GM12878 (cell line): ENCODE results near the gene COQ10B. TPM values are rescaled to one million over a fixed set of nuclear protein-coding genes. Genes with fewer than 3 reads are reported as not detected.
A peak's percentile ranks its signal among the peaks of the same experiment; 100 is the strongest.

Experiments used
- ATAC-seq: fragments of 200-7000 bp; cut with Tn5 transposase; 3 replicates; pipeline ENCODE4 v1.9.1; 2020; ENCODE audit warnings: mild to moderate bottlenecking, moderate library complexity
- BruUV-seq: library from RNA; stranded (reverse); fragments of 400-500 nt; replicated peaks from 2 replicates; lab custom pipeline; 2021; lab: Mats Ljungman, UMichigan
- CTCF ChIA-PET: fragments of 300-600 bp; sonication (Branson Sonifier 250); formaldehyde crosslinking; extraction: SDS; loops from one replicate; lab custom pipeline; 2021; ENCODE audit warnings: inconsistent platforms; lab: Yijun Ruan, JAX
- POLR2A ChIA-PET: fragments of 350-600 bp; formaldehyde crosslinking; extraction: SDS; loops from one replicate; lab custom pipeline; 2021; ENCODE audit warnings: inconsistent platforms; lab: Charles Lee
- RAD21 ChIA-PET: fragments of 300-600 bp; sonication (Branson Sonifier 250); formaldehyde crosslinking; loops from one replicate; lab custom pipeline; 2023; ENCODE audit warnings: antibody characterized with exemption; ENCODE audit not compliant: unreplicated experiment; lab: Charles Lee
- SMC1A ChIA-PET: fragments of 300-600 bp; sonication (Branson Sonifier 250); formaldehyde crosslinking; loops from one replicate; lab custom pipeline; 2023; ENCODE audit not compliant: unreplicated experiment, uncharacterized antibody; lab: Charles Lee
- DNase-seq: peaks from one replicate; pipeline ENCODE4 v3.0.0-alpha.2; 2011; ENCODE audit warnings: low read depth, low spot score
- FAIRE-seq: peaks from 3 replicates; lab custom pipeline; 2011; peaks lifted over from hg19 to GRCh38; lab: Jason Lieb, UNC
- H2AFZ ChIP-seq: 2 replicates; pipeline ENCODE4 v1.6.0; 2011; ENCODE audit warnings: low read depth, low read length, control low read depth; ENCODE audit not compliant: control insufficient read depth
- H3K27ac ChIP-seq: 2 replicates; pipeline ENCODE4 v1.5.1; 2011; ENCODE audit warnings: control low read depth; ENCODE audit not compliant: control insufficient read depth, insufficient read depth
- H3K27me3 ChIP-seq, 2 experiments: replicated peaks in 1 of 2; 2 replicates each; pipeline versions ENCODE4 v1.6.0 to v1.6.1; 2011; ENCODE audit warnings: low read length in 1 of 2; ENCODE audit not compliant: control insufficient read depth in 2 of 2, insufficient read depth in 2 of 2
- H3K36me3 ChIP-seq, 2 experiments: 2 replicates each; pipeline ENCODE4 v1.5.1; 2011; ENCODE audit warnings: low read length in 1 of 2; ENCODE audit not compliant: control insufficient read depth in 2 of 2, insufficient read depth in 2 of 2
- H3K4me1 ChIP-seq: 2 replicates; pipeline ENCODE4 v1.6.1; 2011; ENCODE audit warnings: mild to moderate bottlenecking, low read length, moderate library complexity, mixed read lengths; ENCODE audit not compliant: control insufficient read depth, insufficient read depth
- H3K4me2 ChIP-seq: 2 replicates; pipeline ENCODE4 v1.6.0; 2011; ENCODE audit warnings: control low read depth; ENCODE audit not compliant: control insufficient read depth, insufficient read depth
- H3K4me3 ChIP-seq: fragments of 200-600 bp; sonication (generic); 2 replicates; pipeline ENCODE4 v1.5.1; 2016
- H3K79me2 ChIP-seq: 2 replicates; pipeline ENCODE4 v1.6.0; 2011; ENCODE audit warnings: low read length; ENCODE audit not compliant: control insufficient read depth, insufficient read depth
- H3K9ac ChIP-seq: 2 replicates; pipeline ENCODE4 v1.8.0; 2011; ENCODE audit warnings: low read length, control low read depth, mixed read lengths; ENCODE audit not compliant: control insufficient read depth, insufficient read depth
- H3K9me3 ChIP-seq: replicated peaks from 3 replicates; pipeline ENCODE4 v1.5.1; 2011; ENCODE audit warnings: mild to moderate bottlenecking, low read length; ENCODE audit not compliant: control insufficient read depth, insufficient read depth
- H4K20me1 ChIP-seq: 2 replicates; pipeline ENCODE4 v1.6.0; 2011; ENCODE audit not compliant: control insufficient read depth, insufficient read depth
- CUX1 ChIP-seq: IDR thresholded peaks from 2 replicates; pipeline ENCODE4 v1.6.1; 2012; ENCODE audit warnings: improper control_type of control experiment, low read depth, low read length; ENCODE audit not compliant: insufficient replicate concordance
- IKZF2 ChIP-seq, 2 experiments: fragments of 450-650 bp; IDR thresholded peaks; 2 replicates each; pipeline ENCODE4 v1.6.1; 2017; ENCODE audit warnings: mild to moderate bottlenecking in 2 of 2, moderate library complexity in 2 of 2
- WGBS: methylation state at CpG from one replicate; pipeline ENCODE4 v1.1.6; 2016; ENCODE audit warnings: low lambda C conversion rate; ENCODE audit not compliant: insufficient replicate concordance, insufficient coverage; ENCODE audit errors: missing lambda C conversion rate; 5-methylcytosine and 5-hydroxymethylcytosine counted together
- in situ Hi-C: fragments of 300-500 bp; cut with MboI; formaldehyde crosslinking; loops from 9 replicates; pipeline ENCODE4 v1.14.3; 2018; ENCODE audit warnings: mixed read lengths
- intact Hi-C: fragments of 100-400 bp; cut with micrococcal nuclease; formaldehyde crosslinking; loops from one replicate; pipeline ENCODE4 v1.14.2; 2022; ENCODE audit not compliant: unreplicated experiment
- polyA plus RNA-seq, 11 experiments: library from polyadenylated mRNA; depleted of rRNA in 4 of 11; unstranded in 6 of 11; stranded (reverse) in 5 of 11; fragments of >200 nt; fragmentation: Nextera tagmentation in 4 of 11; fragmentation: Illumina TruSeq in 1 of 11; extraction: Ambion mirVana in 4 of 11; extraction: Trizol in 1 of 11; gene quantifications; 1 replicate in 1 of 11; 2 replicates in 10 of 11; pipeline versions ENCODE4 v1.2.1 to v1.2.3, GENCODE V29; 2011 to 2016; ENCODE audit warnings: inconsistent platforms in 2 of 11, missing spikeins in 2 of 11, low read depth in 1 of 11
- total RNA-seq, 4 experiments: library from RNA; depleted of rRNA in 3 of 4; stranded (reverse); fragments of >200 nt in 3 of 4; fragmentation: Illumina TruSeq in 1 of 4; extraction: Trizol in 1 of 4; gene quantifications; 2 replicates each; pipeline versions ENCODE4 v1.2.1 to v1.2.3, GENCODE V29; 2013 to 2021

COQ10B gene
- total and polyA plus RNA-seq, 10 of the 15 experiments (the other 5 are each of a cell fraction or from before 2014, with no cell fraction given) = 3.6 to 23.2 (median 13.2) TPM

- H3K4me3 ChIP-seq = peak overlapping the region; percentile 80
- no peaks in the 10 kb centered on the region for H3K9me3 ChIP-seq
- RAD21 ChIA-PET = interaction anchor here (1.0 to 5.7 kb wide), 4 partner anchors 14 to 77 kb away, joined by 3 to 38 read pairs (median 4); partner anchors contain the start of genes COQ10B, HSPD1 and HSPE1
- 0 out of 4 replicates have a peak, but pooled peaks of 1 of the 2 experiments have one; percentile 7 for TF ChIP-seq IKZF2 (IDR thresholded peaks at IDR 0.05)
- no peak for TF ChIP-seq CUX1
- 42% methylated on average over 16 of the region's 16 CpGs for WGBS
- peaks cover 4% of the 10 kb centered on the region; the same call in 1 of the 2 replicates for H3K4me1 ChIP-seq
- intact Hi-C loops = loop anchor here (1.0 to 2.0 kb wide), 3 partner anchors 17 to 269 kb away; partner anchors contain the start of genes COQ10B, HSPD1 and MARS2
- TSS peak; percentile 99 for BruUV-seq
- CTCF ChIA-PET = interaction anchor here (0.6 to 1.1 kb wide), 2 partner anchors 17 to 557 kb away, joined by 3 to 4 read pairs; partner anchors contain the start of gene COQ10B
- SMC1A ChIA-PET = interaction anchor here (0.6 to 4.6 kb wide), 8 partner anchors 10 to 551 kb away, joined by 3 to 32 read pairs (median 5); partner anchors contain the start of genes COQ10B, HSPD1, HSPE1 and MOB4
- peaks cover 52% of the 10 kb centered on the region for H3K79me2 ChIP-seq
- H3K27me3 ChIP-seq = no peaks in the 10 kb centered on the region
- H2AFZ ChIP-seq = peak overlapping the region; percentile 75
- H4K20me1 ChIP-seq = no peaks in the 10 kb centered on the region
- peak overlapping the region; percentile 93 for H3K4me2 ChIP-seq
- FAIRE-seq (no peak), DNase-seq (no peak), ATAC-seq (no peak)
- POLR2A ChIA-PET = interaction anchor here (0.7 to 6.3 kb wide), 9 partner anchors 10 to 277 kb away, joined by 3 to 63 read pairs (median 5); partner anchors contain the start of genes COQ10B, HSPD1 and HSPE1
- in situ Hi-C loops = no loop called here
- H3K9ac ChIP-seq = peak overlapping the region; percentile 100
- no peaks in the 10 kb centered on the region for H3K36me3 ChIP-seq
- peak overlapping the region; percentile 99 for H3K27ac ChIP-seq
Measured at GRCh38 chr2:197435598-197436420, 17.5 kb upstream of the COQ10B start.
